Activated naive CD8-positive, alpha-beta T cell treated with anti-CD3 and anti-CD28 coated beads for 36 hours (primary cell): ENCODE results near the gene FBXO36. TPM values are rescaled to one million over a fixed set of nuclear protein-coding genes. Genes with fewer than 3 reads are reported as not detected.

Source experiments
- DNase-seq: peaks from one replicate; pipeline ENCODE4 v3.0.0; 2021
- H3K27ac Mint-ChIP-seq: one replicate; pipeline ENCODE4 v1.8.0; 2022; ENCODE audit warnings: mild to moderate bottlenecking, moderate library complexity, mixed read lengths
- H3K27me3 Mint-ChIP-seq: one replicate; pipeline ENCODE4 v1.8.0; 2022; ENCODE audit warnings: mild to moderate bottlenecking, mixed read lengths
- H3K36me3 Mint-ChIP-seq: one replicate; pipeline ENCODE4 v1.8.0; 2021; ENCODE audit warnings: mild to moderate bottlenecking, mixed read lengths
- H3K4me1 Mint-ChIP-seq: one replicate; pipeline ENCODE4 v1.8.0; 2021; ENCODE audit warnings: mixed read lengths
- H3K4me3 Mint-ChIP-seq: one replicate; pipeline ENCODE4 v1.8.0; 2022; ENCODE audit warnings: mild to moderate bottlenecking, moderate library complexity, mixed read lengths
- H3K9me3 Mint-ChIP-seq: one replicate; pipeline ENCODE4 v1.8.0; 2022; ENCODE audit warnings: mixed read lengths
- total RNA-seq, 2 experiments: library from RNA; stranded (reverse); gene quantifications; one replicate each; pipeline ENCODE4 v1.2.3, GENCODE V29; 2021

The FBXO36 gene
- total RNA-seq, 2 experiments from 2014 or later, result 1.1 to 1.3 TPM

DNA sequence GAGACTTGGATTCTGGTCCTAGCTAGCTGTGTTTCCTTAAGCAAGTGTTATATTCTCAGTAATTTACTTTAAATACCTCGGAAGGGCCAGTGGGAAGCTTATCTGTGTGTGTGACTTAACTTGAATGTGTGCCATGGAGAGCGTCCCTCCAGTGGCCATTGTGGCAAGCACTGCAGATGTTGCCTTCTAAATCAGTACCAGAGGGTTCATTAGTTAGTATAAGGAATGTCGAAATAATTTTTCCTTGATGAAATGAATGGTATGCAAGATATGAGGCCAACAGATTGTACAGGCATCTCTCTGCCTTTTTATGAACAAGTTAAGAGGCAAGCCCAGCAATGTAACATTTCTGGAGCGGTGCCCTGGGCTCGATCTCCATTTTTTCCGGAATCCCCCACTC, 52.0 kb downstream of the FBXO36 start:
- no peak for DNase-seq
- Mint-ChIP-seq H3K27ac (no peak overlapping the region), H3K4me3 (no peak overlapping the region), H3K4me1 (no peaks in the 10 kb centered on the region), H3K9me3 (no peaks in the 10 kb centered on the region), H3K27me3 (no peaks in the 10 kb centered on the region), H3K36me3 (no peaks in the 10 kb centered on the region)

- H3K27ac Mint-ChIP-seq, result no peak overlapping the region
- no peaks in the 10 kb centered on the region for H3K36me3 Mint-ChIP-seq
- no peaks in the 10 kb centered on the region for H3K27me3 Mint-ChIP-seq
- peaks cover 5% of the 10 kb centered on the region for H3K4me1 Mint-ChIP-seq
- no peak overlapping the region for H3K4me3 Mint-ChIP-seq
- peak; percentile 7 for DNase-seq
- H3K9me3 Mint-ChIP-seq, result no peaks in the 10 kb centered on the region
These were observed 58.3 kb downstream of the FBXO36 start for GRCh38 chr2:229980431-229981184.

- Mint-ChIP-seq H3K9me3 (no peaks in the 10 kb centered on the region), H3K27ac (no peak overlapping the region), H3K36me3 (peaks cover 2% of the 10 kb centered on the region), H3K27me3 (no peaks in the 10 kb centered on the region), H3K4me3 (no peak overlapping the region), H3K4me1 (no peaks in the 10 kb centered on the region)
- no peak for DNase-seq
These were observed 70.9 kb downstream of the FBXO36 start for GRCh38 chr2:229993236-229993635.

DNA sequence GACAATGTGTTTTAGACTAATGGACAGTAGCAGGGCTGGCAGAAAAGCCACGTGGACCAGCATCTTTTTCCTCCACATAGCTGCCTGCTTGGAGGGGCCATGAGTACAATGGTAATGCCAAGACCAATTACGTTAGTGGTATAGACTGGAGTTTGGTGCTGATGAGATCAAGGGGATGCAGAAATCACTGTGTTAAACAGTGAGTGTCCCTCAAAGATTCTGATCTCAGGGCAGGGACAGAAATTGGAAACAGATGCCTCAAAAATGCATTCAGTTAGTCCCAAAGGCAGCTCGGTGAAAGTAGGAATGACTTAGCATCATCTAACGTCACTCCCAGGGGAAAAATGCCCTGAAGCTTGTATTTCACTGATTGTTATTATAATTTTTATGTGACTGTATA, 74.0 kb downstream of the FBXO36 start:
- Mint-ChIP-seq H3K27ac (no peak overlapping the region), H3K4me1 (peaks cover 3% of the 10 kb centered on the region), H3K27me3 (no peaks in the 10 kb centered on the region), H3K9me3 (no peaks in the 10 kb centered on the region), H3K4me3 (no peak overlapping the region), H3K36me3 (peaks cover 2% of the 10 kb centered on the region)
- no peak for DNase-seq

- no peak for DNase-seq
- Mint-ChIP-seq H3K9me3 (no peaks in the 10 kb centered on the region), H3K36me3 (peaks cover 2% of the 10 kb centered on the region), H3K27ac (no peak overlapping the region), H3K4me3 (no peak overlapping the region), H3K4me1 (peaks cover 3% of the 10 kb centered on the region), H3K27me3 (no peaks in the 10 kb centered on the region)
These were observed 75.3 kb downstream of the FBXO36 start for GRCh38 chr2:229997565-229997964.

GRCh38 chr2:230000118-230000841, 78.0 kb downstream of the FBXO36 start:
- Mint-ChIP-seq H3K27me3 (no peaks in the 10 kb centered on the region), H3K36me3 (peaks cover 2% of the 10 kb centered on the region), H3K9me3 (no peaks in the 10 kb centered on the region), H3K27ac (peak overlapping the region; percentile 38), H3K4me3 (no peak overlapping the region), H3K4me1 (peaks cover 3% of the 10 kb centered on the region)
- DNase-seq, result no peak

GRCh38 chr2:230007931-230008707, 85.8 kb downstream of the FBXO36 start:
- Mint-ChIP-seq H3K9me3 (no peaks in the 10 kb centered on the region), H3K27ac (no peak overlapping the region), H3K4me3 (peak overlapping the region; percentile 15), H3K4me1 (peaks cover 10% of the 10 kb centered on the region), H3K36me3 (no peaks in the 10 kb centered on the region), H3K27me3 (peaks cover 2% of the 10 kb centered on the region)
- DNase-seq, result peak; percentile 71

DNA sequence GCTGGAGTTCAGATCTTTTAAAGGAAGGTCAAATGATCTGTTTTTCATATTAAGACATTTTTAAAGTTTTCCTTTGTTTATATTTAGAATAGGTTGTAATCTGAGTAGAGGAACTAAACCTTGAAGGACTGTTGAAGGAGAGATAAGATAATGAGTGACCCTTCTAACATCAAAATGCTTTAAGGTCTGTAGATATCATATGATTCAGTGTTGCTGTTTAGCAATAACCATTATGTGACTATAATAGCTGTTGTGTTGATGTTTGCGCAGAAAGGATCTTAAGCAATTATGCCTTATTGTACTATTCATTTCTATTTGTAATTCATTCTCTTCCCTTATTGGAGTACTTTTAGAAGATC, 86.4 kb downstream of the FBXO36 start:
- peaks cover 10% of the 10 kb centered on the region for H3K4me1 Mint-ChIP-seq
- no peaks in the 10 kb centered on the region for H3K9me3 Mint-ChIP-seq
- no peaks in the 10 kb centered on the region for H3K36me3 Mint-ChIP-seq
- DNase-seq, result no peak
- no peak overlapping the region for H3K27ac Mint-ChIP-seq
- H3K27me3 Mint-ChIP-seq, result peaks cover 2% of the 10 kb centered on the region
- H3K4me3 Mint-ChIP-seq, result no peak overlapping the region

- Mint-ChIP-seq H3K36me3 (peaks cover 3% of the 10 kb centered on the region), H3K27me3 (peaks cover 2% of the 10 kb centered on the region), H3K4me3 (no peak overlapping the region), H3K27ac (no peak overlapping the region), H3K4me1 (peaks cover 10% of the 10 kb centered on the region), H3K9me3 (no peaks in the 10 kb centered on the region)
- no peak for DNase-seq
These were observed 88.2 kb downstream of the FBXO36 start for GRCh38 chr2:230010501-230010900.

DNA sequence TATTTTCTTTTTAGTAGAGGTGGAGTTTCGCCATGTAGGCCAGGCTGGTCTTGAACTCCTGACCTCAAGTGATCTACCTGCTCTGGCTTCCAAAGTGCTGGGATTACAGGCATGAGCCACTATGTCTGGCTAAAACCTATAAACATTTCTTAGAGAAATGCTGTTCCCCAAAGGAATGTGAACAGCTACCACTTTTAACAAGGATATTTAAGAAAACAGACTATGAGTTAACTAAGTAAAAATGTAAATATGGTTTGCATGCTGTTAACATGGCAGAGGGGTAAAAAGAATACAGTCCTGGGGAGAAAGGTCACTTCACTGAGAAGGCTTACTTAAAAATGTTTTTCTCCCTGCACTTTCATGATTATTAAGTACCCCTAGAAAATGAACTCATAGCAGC, 89.3 kb downstream of the FBXO36 start:
- Mint-ChIP-seq H3K4me3 (no peak overlapping the region), H3K9me3 (no peaks in the 10 kb centered on the region), H3K27me3 (peaks cover 2% of the 10 kb centered on the region), H3K27ac (no peak overlapping the region), H3K4me1 (peaks cover 10% of the 10 kb centered on the region), H3K36me3 (peaks cover 3% of the 10 kb centered on the region)
- no peak for DNase-seq

- H3K4me3 Mint-ChIP-seq, result no peak overlapping the region
- H3K27ac Mint-ChIP-seq, result no peak overlapping the region
- peaks cover 10% of the 10 kb centered on the region for H3K4me1 Mint-ChIP-seq
- no peaks in the 10 kb centered on the region for H3K9me3 Mint-ChIP-seq
- H3K36me3 Mint-ChIP-seq, result peaks cover 3% of the 10 kb centered on the region
- peaks cover 2% of the 10 kb centered on the region for H3K27me3 Mint-ChIP-seq
- no peak for DNase-seq
These were observed 90.1 kb downstream of the FBXO36 start for GRCh38 chr2:230012267-230012884.

DNA sequence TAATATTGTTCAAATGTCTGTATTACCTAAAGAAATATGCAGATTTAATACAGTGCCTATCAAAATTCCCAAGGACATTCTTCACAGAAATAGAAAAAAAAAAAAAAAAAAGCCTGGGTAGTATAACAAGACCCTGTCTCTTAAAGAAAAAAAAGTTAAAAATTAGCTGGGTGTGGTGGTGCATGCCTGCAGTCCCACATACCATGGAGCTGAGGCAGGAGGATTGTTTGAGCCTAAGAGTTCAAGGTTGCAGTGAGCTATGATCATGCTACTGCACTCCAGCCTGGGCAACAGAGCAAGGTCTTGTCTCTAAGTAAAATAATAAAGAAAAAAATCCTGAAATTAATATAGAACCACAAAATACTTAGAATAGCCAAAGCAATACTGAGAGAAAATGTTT, 94.5 kb downstream of the FBXO36 start:
- Mint-ChIP-seq H3K9me3 (no peaks in the 10 kb centered on the region), H3K4me1 (no peaks in the 10 kb centered on the region), H3K4me3 (no peak overlapping the region), H3K27me3 (no peaks in the 10 kb centered on the region), H3K36me3 (peaks cover 3% of the 10 kb centered on the region), H3K27ac (no peak overlapping the region)
- DNase-seq, result no peak

DNA sequence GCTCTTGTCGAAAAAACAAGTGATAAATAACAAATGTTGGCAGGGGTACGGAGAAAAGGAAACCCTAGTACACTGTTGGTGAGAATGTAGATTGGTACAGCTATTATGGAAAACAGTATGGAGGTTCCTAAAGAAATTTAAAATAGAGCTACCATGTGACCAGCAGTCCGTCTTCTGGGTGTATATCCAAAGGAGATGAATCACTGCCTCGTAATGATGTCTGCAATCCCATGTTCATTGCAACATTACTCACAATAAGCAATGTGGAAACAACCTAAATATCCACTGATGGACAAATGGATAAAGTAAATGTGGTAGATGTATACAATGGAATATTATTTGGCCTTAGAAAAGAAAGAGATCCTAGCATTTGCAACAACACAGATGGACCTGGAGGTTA, 95.8 kb downstream of the FBXO36 start:
- no peaks in the 10 kb centered on the region for H3K27me3 Mint-ChIP-seq
- H3K9me3 Mint-ChIP-seq, result no peaks in the 10 kb centered on the region
- H3K27ac Mint-ChIP-seq, result no peak overlapping the region
- no peak overlapping the region for H3K4me3 Mint-ChIP-seq
- DNase-seq, result no peak
- H3K4me1 Mint-ChIP-seq, result no peaks in the 10 kb centered on the region
- peaks cover 3% of the 10 kb centered on the region for H3K36me3 Mint-ChIP-seq

- Mint-ChIP-seq H3K27me3 (no peaks in the 10 kb centered on the region), H3K4me3 (no peak overlapping the region), H3K36me3 (peaks cover 3% of the 10 kb centered on the region), H3K9me3 (no peaks in the 10 kb centered on the region), H3K4me1 (no peaks in the 10 kb centered on the region), H3K27ac (no peak overlapping the region)
- no peak for DNase-seq
These were observed 97.4 kb downstream of the FBXO36 start for GRCh38 chr2:230019742-230020141.

- no peak for DNase-seq
- no peaks in the 10 kb centered on the region for H3K36me3 Mint-ChIP-seq
- H3K4me3 Mint-ChIP-seq, result no peak overlapping the region
- no peaks in the 10 kb centered on the region for H3K9me3 Mint-ChIP-seq
- no peaks in the 10 kb centered on the region for H3K4me1 Mint-ChIP-seq
- no peaks in the 10 kb centered on the region for H3K27me3 Mint-ChIP-seq
- no peak overlapping the region for H3K27ac Mint-ChIP-seq
These were observed 101.0 kb downstream of the FBXO36 start for GRCh38 chr2:230023313-230023712.
